A549 (cell line): ENCODE data around the gene DOCK10. TPM values are rescaled to one million over a fixed set of nuclear protein-coding genes. Genes with fewer than 3 reads are reported as not detected.

ENCODE experiments used
- ATAC-seq, 2 experiments: fragments of 200-7000 bp in 1 of 2; fragments of >200 bp in 1 of 2; cut with Nextera tagmentation in 1 of 2; cut with Tn5 transposase in 1 of 2; 3 replicates each; pipeline versions ENCODE4 v1.8.0 to v1.9.1; 2018 to 2020; ENCODE audit warnings: mild to moderate bottlenecking in 1 of 2, moderate library complexity in 1 of 2
- CTCF ChIA-PET: fragments of 300-600 bp; sonication (Branson Sonifier 250); formaldehyde crosslinking; extraction: SDS; loops from one replicate; lab custom pipeline; 2021; ENCODE audit warnings: antibody characterized with exemption, inconsistent platforms; lab: Yijun Ruan, JAX
- POLR2A ChIA-PET: fragments of 350-600 bp; formaldehyde crosslinking; extraction: SDS; loops from one replicate; lab custom pipeline; 2021; ENCODE audit warnings: antibody characterized with exemption, inconsistent platforms; lab: Yijun Ruan, JAX
- DNase-seq, 2 experiments: peaks; one replicate each; pipeline versions ENCODE4 v3.0.0 to v3.0.0-alpha.2; 2011 to 2016; ENCODE audit warnings: low read depth in 1 of 2, low spot score in 1 of 2
- FAIRE-seq: peaks from 2 replicates; lab custom pipeline; 2011; peaks lifted over from hg19 to GRCh38; lab: Jason Lieb, UNC
- H3K27ac ChIP-seq, 2 experiments: fragments of >200 bp; sonication (Bioruptor Twin); formaldehyde crosslinking; 3 replicates each; pipeline ENCODE4 v1.5.1; 2016 to 2017
- H3K4me1 ChIP-seq: fragments of >200 bp; sonication (Bioruptor Twin); formaldehyde crosslinking; 3 replicates; pipeline ENCODE4 v1.6.1; 2016
- H3K4me2 ChIP-seq: fragments of >200 bp; sonication (Bioruptor Twin); formaldehyde crosslinking; 3 replicates; pipeline ENCODE4 v1.6.1; 2016
- H3K4me3 ChIP-seq: fragments of >200 bp; sonication (Bioruptor Twin); formaldehyde crosslinking; 3 replicates; pipeline ENCODE4 v1.5.1; 2016
- H3K9me3 ChIP-seq: fragments of >200 bp; sonication (Bioruptor Twin); formaldehyde crosslinking; 3 replicates; pipeline ENCODE4 v1.6.1; 2016
- BHLHE40 ChIP-seq: IDR thresholded peaks from 2 replicates; pipeline ENCODE4 v1.6.1; 2012; ENCODE audit warnings: low read depth, low read length, inconsistent platforms
- CHD2 ChIP-seq: fragments of 150-350 bp; IDR thresholded peaks from 2 replicates; pipeline ENCODE4 v1.6.1; 2014; ENCODE audit warnings: low read length; ENCODE audit not compliant: partially characterized antibody
- HDAC2 ChIP-seq: fragments of 200-600 bp; sonication (generic); IDR thresholded peaks from 2 replicates; pipeline ENCODE4 v1.6.1; 2016
- HMGXB4 ChIP-seq: fragments of 250-450 bp; sonication (Bioruptor Pico); IDR thresholded peaks from 2 replicates; pipeline ENCODE4 v1.5.0; 2021; ENCODE audit warnings: mild to moderate bottlenecking, moderate library complexity, borderline replicate concordance
- HOXB13 ChIP-seq: fragments of 250-450 bp; sonication (Bioruptor Pico); IDR thresholded peaks from 2 replicates; pipeline ENCODE4 v1.5.0; 2020; ENCODE audit warnings: low read depth, mild to moderate bottlenecking, moderate library complexity
- HOXB5 ChIP-seq: fragments of 250-450 bp; sonication (Bioruptor Pico); IDR thresholded peaks from 2 replicates; pipeline ENCODE4 v1.5.0; 2020; ENCODE audit warnings: mild to moderate bottlenecking, moderate library complexity
- KDM1A ChIP-seq: fragments of 200-600 bp; sonication (generic); IDR thresholded peaks from 2 replicates; pipeline ENCODE4 v1.6.1; 2016; ENCODE audit warnings: low read depth, mild to moderate bottlenecking
- MAZ ChIP-seq: fragments of 150-350 bp; IDR thresholded peaks from 2 replicates; pipeline ENCODE4 v1.6.1; 2014; ENCODE audit warnings: antibody characterized with exemption, low read depth, low read length, borderline replicate concordance
- NPAS2 ChIP-seq: fragments of 250-450 bp; sonication (Bioruptor Pico); IDR thresholded peaks from 2 replicates; pipeline ENCODE4 v1.8.0; 2022; ENCODE audit warnings: mild to moderate bottlenecking, moderate library complexity, borderline replicate concordance
- PHF8 ChIP-seq: fragments of 200-600 bp; sonication (generic); IDR thresholded peaks from 2 replicates; pipeline ENCODE4 v1.6.1; 2016; ENCODE audit warnings: low read depth, mild to moderate bottlenecking, antibody characterized with exemption, moderate library complexity, borderline replicate concordance
- POLR2AphosphoS2 ChIP-seq: conservative IDR thresholded peaks from 2 replicates; pipeline ENCODE4 v1.6.1; 2012; ENCODE audit warnings: low read length, improper control_type of control experiment, inconsistent platforms
- RARB ChIP-seq: fragments of 250-450 bp; sonication (Bioruptor Pico); IDR thresholded peaks from 2 replicates; pipeline ENCODE4 v1.8.0; 2021; ENCODE audit warnings: mild to moderate bottlenecking, moderate library complexity
- REST ChIP-seq: fragments of 200-600 bp; sonication (generic); IDR thresholded peaks from 2 replicates; pipeline ENCODE4 v1.6.1; 2016; ENCODE audit warnings: antibody characterized with exemption, mild to moderate bottlenecking, moderate library complexity
- RFX5 ChIP-seq: fragments of 450-650 bp; IDR thresholded peaks from 2 replicates; pipeline ENCODE4 v1.7.1; 2014; ENCODE audit warnings: antibody characterized with exemption, mild to moderate bottlenecking, moderate library complexity
- RNF2 ChIP-seq: fragments of 200-600 bp; sonication (generic); IDR thresholded peaks from 2 replicates; pipeline ENCODE4 v1.6.1; 2016; ENCODE audit warnings: low read depth, mild to moderate bottlenecking, antibody characterized with exemption, moderate library complexity, borderline replicate concordance
- TP53 ChIP-seq: fragments of 250-450 bp; sonication (Bioruptor Pico); IDR thresholded peaks from 2 replicates; pipeline ENCODE4 v1.5.0; 2021; ENCODE audit warnings: mild to moderate bottlenecking, moderate library complexity
- ZFP36 ChIP-seq: fragments of 450-650 bp; IDR thresholded peaks from 2 replicates; pipeline ENCODE4 v1.6.1; 2014; ENCODE audit warnings: borderline replicate concordance; ENCODE audit not compliant: partially characterized antibody
- ZNF302 ChIP-seq: fragments of 250-450 bp; sonication (Bioruptor Pico); IDR thresholded peaks from 2 replicates; pipeline ENCODE4 v1.9.0; 2021; ENCODE audit warnings: inconsistent platforms, mild to moderate bottlenecking, moderate library complexity
- ZSCAN20 ChIP-seq: fragments of 250-450 bp; sonication (Bioruptor Pico); IDR thresholded peaks from 2 replicates; pipeline ENCODE4 v1.8.0; 2022; ENCODE audit warnings: mild to moderate bottlenecking, moderate library complexity
- WGBS: methylation state at CpG from one replicate; pipeline ENCODE4 v1.1.6; 2017; ENCODE audit errors: missing lambda C conversion rate; 5-methylcytosine and 5-hydroxymethylcytosine counted together
- polyA plus RNA-seq, 4 experiments: library from polyadenylated mRNA; depleted of rRNA in 3 of 4; stranded (reverse); fragments of >200 nt; fragmentation: RNase III in 1 of 4; extraction: RNeasy Plus Mini Kit Qiagen cat#74134 plus additional on column Dnase treatment in 1 of 4; gene quantifications; 2 replicates in 3 of 4; 3 replicates in 1 of 4; pipeline ENCODE4 v1.2.3, GENCODE V29; 2011 to 2017
- TF ChIP-seq, protein P1 (sequence below): fragments of 150-350 bp; IDR thresholded peaks from 2 replicates; pipeline ENCODE4 v1.6.1; 2014; ENCODE audit warnings: low read depth, mild to moderate bottlenecking, low read length
- TF ChIP-seq, protein P2 (sequence below): IDR thresholded peaks from 2 replicates; pipeline ENCODE4 v1.6.1; 2012; ENCODE audit warnings: low read depth, borderline replicate concordance

DOCK10 gene
- polyA plus RNA-seq, 2 of the 4 experiments (the other 2 are of a cell fraction) = 43.0 to 45.3 TPM

DNA sequence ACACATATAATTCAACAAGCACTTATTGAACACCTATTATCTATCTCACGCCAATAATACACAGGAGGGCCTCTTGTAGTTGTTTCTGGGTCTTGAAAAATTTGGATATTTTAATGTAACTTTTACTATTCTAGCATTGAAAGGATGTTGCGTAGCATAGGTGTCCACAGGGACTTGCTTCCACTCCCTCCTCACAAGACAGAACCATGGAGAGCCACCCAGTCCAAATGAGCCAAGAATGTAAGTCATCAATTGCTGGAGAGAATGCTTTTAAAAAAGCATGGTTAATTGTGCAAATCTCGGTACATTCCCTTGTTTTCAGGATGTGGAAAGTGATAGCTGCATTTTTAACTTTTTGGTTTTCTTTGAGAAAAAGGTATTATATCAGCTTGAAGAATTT lies 46.8 kb downstream of the DOCK10 start (continued):
- TF ChIP-seq HMGXB4 (CRISPR knock-in tag) = no peak
- TF ChIP-seq PHF8 = no peak
- TF ChIP-seq TP53 (CRISPR knock-in tag) = no peak
- TF ChIP-seq HDAC2 = no peak
- TF ChIP-seq RNF2 = no peak
- no peak for TF ChIP-seq RARB (CRISPR knock-in tag)
- TF ChIP-seq, protein P1, sequence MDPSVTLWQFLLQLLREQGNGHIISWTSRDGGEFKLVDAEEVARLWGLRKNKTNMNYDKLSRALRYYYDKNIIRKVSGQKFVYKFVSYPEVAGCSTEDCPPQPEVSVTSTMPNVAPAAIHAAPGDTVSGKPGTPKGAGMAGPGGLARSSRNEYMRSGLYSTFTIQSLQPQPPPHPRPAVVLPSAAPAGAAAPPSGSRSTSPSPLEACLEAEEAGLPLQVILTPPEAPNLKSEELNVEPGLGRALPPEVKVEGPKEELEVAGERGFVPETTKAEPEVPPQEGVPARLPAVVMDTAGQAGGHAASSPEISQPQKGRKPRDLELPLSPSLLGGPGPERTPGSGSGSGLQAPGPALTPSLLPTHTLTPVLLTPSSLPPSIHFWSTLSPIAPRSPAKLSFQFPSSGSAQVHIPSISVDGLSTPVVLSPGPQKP = no peak
- TF ChIP-seq ZSCAN20 (CRISPR knock-in tag) = no peak
- no peak for TF ChIP-seq POLR2AphosphoS2
- TF ChIP-seq MAZ = no peak

DNA sequence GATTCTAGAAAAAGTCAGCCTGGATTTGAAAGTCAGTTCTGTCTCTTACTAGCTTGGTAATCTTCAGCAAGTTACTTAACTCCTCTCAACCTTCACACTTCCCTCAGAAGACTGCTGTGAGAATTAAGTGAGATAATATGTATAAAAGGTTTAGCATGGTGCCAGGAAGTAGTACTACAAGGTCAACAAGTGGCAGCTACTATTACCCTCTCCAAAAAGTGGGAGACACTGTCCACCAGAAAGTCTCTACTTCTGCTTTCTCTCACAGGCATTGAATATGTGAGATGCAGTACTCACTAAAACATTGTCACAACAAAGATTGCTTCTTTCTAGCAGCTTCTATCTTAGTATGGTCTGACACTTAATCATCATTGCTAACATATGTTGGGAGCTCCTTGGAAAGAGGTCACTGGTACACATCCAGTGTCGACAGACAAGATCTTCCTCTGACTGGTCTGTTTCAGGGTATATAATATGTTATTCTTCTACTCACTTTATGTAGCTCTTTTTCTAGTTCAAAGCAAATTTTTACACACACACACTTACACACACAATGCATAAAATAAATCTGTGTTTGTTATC lies 47.9 kb downstream of the DOCK10 start:
- no peak for ATAC-seq
- ChIA-PET POLR2A (no interaction called here), CTCF (interaction anchor here (3.3 kb wide), 1 partner anchor 8 kb away, joined by 15 read pairs; no protein-coding TSS in a partner anchor)
- no peak overlapping the region for H3K4me3 ChIP-seq
- DNase-seq = no peak
- H3K27ac ChIP-seq = no peak overlapping the region
- no peaks in the 10 kb centered on the region for H3K9me3 ChIP-seq
- TF ChIP-seq BHLHE40 = no peak
- no peak for TF ChIP-seq ZFP36
- 94% methylated on average over 1 of the region's 1 CpG for WGBS
- no peak for FAIRE-seq
- H3K4me2 ChIP-seq = no peak overlapping the region
- 0 out of 3 replicates have a peak, but pooled peaks cover 7% of the 10 kb centered on the region for H3K4me1 ChIP-seq

GRCh38 chr2:224990710-224991109 lies 51.6 kb downstream of the DOCK10 start:
- FAIRE-seq (no peak), ATAC-seq (no peak), DNase-seq (no peak)
- H3K4me2 ChIP-seq = no peak overlapping the region
- 90% methylated on average over 3 of the region's 3 CpGs for WGBS
- CTCF ChIA-PET = interaction anchor here (0.7 kb wide), 1 partner anchor 31 kb away, joined by 3 read pairs; no protein-coding TSS in a partner anchor
- no peaks in the 10 kb centered on the region for H3K9me3 ChIP-seq
- POLR2A ChIA-PET = no interaction called here
- H3K4me3 ChIP-seq = no peak overlapping the region
- no peaks in the 10 kb centered on the region for H3K4me1 ChIP-seq
- no peak overlapping the region for H3K27ac ChIP-seq
- TF ChIP-seq ZSCAN20 (CRISPR knock-in tag) = no peak
- no peak for TF ChIP-seq HDAC2
- no peak for TF ChIP-seq CHD2
- no peak for TF ChIP-seq REST
- TF ChIP-seq HOXB13 (CRISPR knock-in tag) = no peak
- no peak for TF ChIP-seq RFX5
- no peak for TF ChIP-seq TP53 (CRISPR knock-in tag)
- TF ChIP-seq, protein P2, sequence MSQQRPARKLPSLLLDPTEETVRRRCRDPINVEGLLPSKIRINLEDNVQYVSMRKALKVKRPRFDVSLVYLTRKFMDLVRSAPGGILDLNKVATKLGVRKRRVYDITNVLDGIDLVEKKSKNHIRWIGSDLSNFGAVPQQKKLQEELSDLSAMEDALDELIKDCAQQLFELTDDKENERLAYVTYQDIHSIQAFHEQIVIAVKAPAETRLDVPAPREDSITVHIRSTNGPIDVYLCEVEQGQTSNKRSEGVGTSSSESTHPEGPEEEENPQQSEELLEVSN = no peak
- no peak for TF ChIP-seq NPAS2 (CRISPR knock-in tag)
- no peak for TF ChIP-seq HOXB5 (CRISPR knock-in tag)
- TF ChIP-seq KDM1A = no peak
- no peak for TF ChIP-seq ZNF302
- no peak for TF ChIP-seq BHLHE40
